GM12874 (cell line): ENCODE measurements around the gene CBFA2T3.

ENCODE experiments used
- CTCF ChIP-seq: IDR thresholded peaks from 2 replicates; pipeline ENCODE4 v1.5.1; 2011; ENCODE audit warnings: low read depth, mild to moderate bottlenecking, control low read depth, low read length, moderate library complexity; ENCODE audit not compliant: insufficient read depth

The CBFA2T3 gene

GRCh38 chr16:88871349-88871702, 105.7 kb downstream of the CBFA2T3 start:
- TF ChIP-seq CTCF: no peak

GRCh38 chr16:88870608-88871348, 106.2 kb downstream of the CBFA2T3 start:
- TF ChIP-seq CTCF: no peak

- TF ChIP-seq CTCF: no peak
Observed at GRCh38 chr16:88869673-88869980, 107.4 kb downstream of the CBFA2T3 start.

DNA sequence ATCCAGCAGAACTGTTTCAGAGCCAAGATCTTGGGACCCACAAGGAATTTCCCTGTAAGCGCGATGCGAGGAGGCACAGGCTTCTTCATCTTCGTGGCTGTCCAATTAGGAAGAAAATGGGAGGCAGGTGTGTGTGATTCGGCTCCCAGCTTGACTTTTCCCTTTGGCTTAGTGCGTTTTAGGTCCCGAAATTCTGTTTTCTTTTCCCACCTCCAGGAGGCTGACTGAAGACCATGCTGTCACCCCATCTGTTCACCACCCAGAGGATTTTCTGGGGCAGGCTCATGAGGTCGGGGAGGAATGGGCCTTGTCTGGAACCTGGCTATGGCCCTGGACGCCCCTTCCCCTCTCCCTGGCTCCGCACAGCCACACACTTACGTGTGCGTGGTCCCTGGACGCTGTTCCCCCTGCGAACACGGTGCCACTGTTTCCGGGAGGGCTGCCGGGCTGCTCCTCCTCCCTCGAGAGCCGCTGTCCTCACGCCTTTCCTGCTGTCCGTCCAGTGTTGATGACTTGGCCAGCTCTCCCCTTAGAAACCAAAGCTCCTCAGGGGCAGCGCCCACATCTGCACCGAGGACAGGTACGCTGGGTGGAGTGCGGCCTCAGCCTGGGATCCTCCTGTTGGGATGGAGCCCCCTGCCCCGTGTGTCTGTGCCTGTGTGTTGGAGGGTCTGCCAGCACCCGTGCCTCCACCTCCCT, 107.9 kb downstream of the CBFA2T3 start:
- no peak for TF ChIP-seq CTCF

DNA sequence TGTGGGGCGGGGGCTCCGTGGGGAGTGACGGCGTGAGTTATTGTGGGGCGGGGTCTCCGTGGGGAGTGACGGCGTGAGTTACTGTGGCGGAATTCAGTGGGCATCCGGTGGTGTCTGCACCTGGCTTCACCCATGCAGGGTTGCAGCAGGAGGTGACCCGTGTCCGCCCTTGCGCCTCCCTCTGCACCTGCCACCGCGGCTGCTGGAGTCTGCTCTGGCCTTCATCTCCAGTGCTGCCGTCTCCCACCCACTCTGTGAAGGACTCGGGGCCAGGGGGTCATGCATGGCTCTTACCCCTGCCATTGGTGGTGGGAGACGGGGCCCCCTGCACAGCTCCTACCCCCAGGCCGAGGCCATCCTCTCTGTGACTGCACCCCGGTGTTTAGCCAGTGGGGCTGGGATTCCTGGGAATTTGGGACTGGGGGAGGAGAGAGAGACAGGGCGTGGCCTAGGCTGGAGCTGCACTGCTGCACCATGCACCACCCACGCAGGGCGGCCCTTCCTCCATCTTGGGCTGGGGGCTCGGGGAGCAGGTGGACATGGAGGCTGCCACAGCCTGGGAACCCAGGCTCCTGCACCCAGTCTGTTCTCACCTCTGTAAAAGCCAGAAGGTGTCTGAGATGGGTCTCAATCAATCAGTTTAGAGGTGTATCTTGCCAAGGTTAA, 109.3 kb downstream of the CBFA2T3 start:
- TF ChIP-seq CTCF: no peak

GRCh38 chr16:88866151-88866920, 110.7 kb downstream of the CBFA2T3 start, which contains the start of gene PABPN1L:
TSS of gene PABPN1L (minus strand) at chr16:88866660. CDS start at chr16:88866606, 54 bp downstream.
- no peak for TF ChIP-seq CTCF

GRCh38 chr16:88865742-88866141, 111.3 kb downstream of the CBFA2T3 start:
- TF ChIP-seq CTCF: no peak
